ENCODE results near the gene ALDH4A1.

DNA sequence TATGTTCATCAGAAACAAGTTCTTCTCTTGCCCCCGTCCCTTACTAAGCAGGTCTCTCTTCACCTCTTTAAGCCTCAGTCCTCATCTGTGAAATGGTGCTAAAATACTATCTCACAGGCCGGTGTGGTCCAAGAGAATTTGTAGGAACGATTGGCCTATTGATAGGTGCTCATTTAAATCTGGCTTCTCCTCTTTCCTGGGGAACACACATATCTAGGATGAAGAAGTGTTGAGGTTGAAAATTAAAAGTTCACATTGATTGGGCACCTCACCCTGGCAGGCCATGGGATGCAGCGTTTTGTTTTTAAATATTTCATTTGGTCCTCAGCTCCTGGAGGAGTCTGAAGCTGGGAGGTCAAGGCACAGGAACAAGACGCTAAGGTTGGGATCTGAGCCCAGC, 34.0 kb downstream of the ALDH4A1 start:
- TF ChIP-seq, protein P1, sequence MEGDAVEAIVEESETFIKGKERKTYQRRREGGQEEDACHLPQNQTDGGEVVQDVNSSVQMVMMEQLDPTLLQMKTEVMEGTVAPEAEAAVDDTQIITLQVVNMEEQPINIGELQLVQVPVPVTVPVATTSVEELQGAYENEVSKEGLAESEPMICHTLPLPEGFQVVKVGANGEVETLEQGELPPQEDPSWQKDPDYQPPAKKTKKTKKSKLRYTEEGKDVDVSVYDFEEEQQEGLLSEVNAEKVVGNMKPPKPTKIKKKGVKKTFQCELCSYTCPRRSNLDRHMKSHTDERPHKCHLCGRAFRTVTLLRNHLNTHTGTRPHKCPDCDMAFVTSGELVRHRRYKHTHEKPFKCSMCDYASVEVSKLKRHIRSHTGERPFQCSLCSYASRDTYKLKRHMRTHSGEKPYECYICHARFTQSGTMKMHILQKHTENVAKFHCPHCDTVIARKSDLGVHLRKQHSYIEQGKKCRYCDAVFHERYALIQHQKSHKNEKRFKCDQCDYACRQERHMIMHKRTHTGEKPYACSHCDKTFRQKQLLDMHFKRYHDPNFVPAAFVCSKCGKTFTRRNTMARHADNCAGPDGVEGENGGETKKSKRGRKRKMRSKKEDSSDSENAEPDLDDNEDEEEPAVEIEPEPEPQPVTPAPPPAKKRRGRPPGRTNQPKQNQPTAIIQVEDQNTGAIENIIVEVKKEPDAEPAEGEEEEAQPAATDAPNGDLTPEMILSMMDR (IDR thresholded peaks at IDR 0.05), result no peak
- no peak for TF ChIP-seq POLR2A (IDR thresholded peaks at IDR 0.05)
- no peak for TF ChIP-seq EP300 (IDR thresholded peaks at IDR 0.05)
- no peak for TF ChIP-seq POLR2AphosphoS5 (IDR thresholded peaks at IDR 0.05)

All from gastroesophageal sphincter (tissue), 3 donors.